HepG2 (cell line): ENCODE results near the gene HS6ST2. TPM values are rescaled to one million over a fixed set of nuclear protein-coding genes. Genes with fewer than 3 reads are reported as not detected.

Experiments used
- ATAC-seq: fragments of 200-7000 bp; cut with Tn5 transposase; 3 replicates; pipeline ENCODE4 v1.9.1; 2020; ENCODE audit warnings: mild to moderate bottlenecking, moderate library complexity
- BruUV-seq: library from RNA; stranded (reverse); fragments of 400-500 nt; replicated peaks from 2 replicates; lab custom pipeline; 2021; lab: Mats Ljungman, UMichigan
- CTCF ChIA-PET: fragments of 300-600 bp; formaldehyde crosslinking; extraction: SDS; loops from one replicate; lab custom pipeline; 2021; ENCODE audit warnings: low total read pairs, inconsistent platforms, low intra/inter-chr PET ratio; lab: Yijun Ruan, JAX
- POLR2A ChIA-PET: fragments of 350-600 bp; sonication (Branson Sonifier 250); formaldehyde crosslinking; loops from one replicate; lab custom pipeline; 2020; ENCODE audit warnings: antibody characterized with exemption, inconsistent platforms; lab: Yijun Ruan, JAX
- DNase-seq: peaks from one replicate; pipeline ENCODE4 v3.0.0-alpha.2; 2015; ENCODE audit warnings: low spot score
- FAIRE-seq: peaks from 3 replicates; lab custom pipeline; 2011; peaks lifted over from hg19 to GRCh38; lab: Jason Lieb, UNC
- H2AFZ ChIP-seq: one replicate; pipeline ENCODE4 v1.6.1; 2011; ENCODE audit warnings: low read length, inconsistent platforms
- H3K27ac ChIP-seq: fragments of 300-600 bp; 3 replicates; pipeline ENCODE4 v1.8.0; 2011; ENCODE audit warnings: mixed run types, mild to moderate bottlenecking, mixed read lengths, low read length, inconsistent platforms; ENCODE audit not compliant: insufficient read depth; ENCODE audit errors: extremely low read length
- H3K27me3 ChIP-seq, 2 experiments: fragments of 200-600 bp in 1 of 2; 2 replicates in 1 of 2; 3 replicates in 1 of 2; pipeline versions ENCODE4 v1.6.0 to v1.8.0; 2011; ENCODE audit warnings: low read length in 2 of 2, mild to moderate bottlenecking in 2 of 2, moderate library complexity in 2 of 2, inconsistent platforms in 1 of 2; ENCODE audit not compliant: insufficient read depth in 2 of 2, control insufficient read depth in 1 of 2
- H3K36me3 ChIP-seq, 2 experiments: fragments of 200-600 bp in 1 of 2; replicated peaks in 1 of 2; 2 replicates in 1 of 2; 3 replicates in 1 of 2; pipeline versions ENCODE4 v1.5.1 to v1.8.0; 2011; ENCODE audit warnings: low read length in 2 of 2, inconsistent platforms in 1 of 2; ENCODE audit not compliant: insufficient read depth in 2 of 2, control insufficient read depth in 1 of 2
- H3K4me1 ChIP-seq: 2 replicates; pipeline ENCODE4 v1.5.1; 2012; ENCODE audit warnings: low read length, inconsistent platforms; ENCODE audit not compliant: insufficient read depth
- H3K4me2 ChIP-seq: 2 replicates; pipeline ENCODE4 v1.6.0; 2011; ENCODE audit warnings: low read depth, low read length, inconsistent platforms
- H3K4me3 ChIP-seq, 3 experiments: fragments of 200-600 bp in 1 of 3; sonication (generic), shearing (Covaris generic) in 1 of 3; replicated peaks in 1 of 3; 2 replicates each; pipeline ENCODE4 v1.5.1; 2011 to 2016; ENCODE audit warnings: low read length in 3 of 3, inconsistent platforms in 2 of 3, low read depth in 2 of 3, mild to moderate bottlenecking in 2 of 3, control low read depth in 1 of 3, mixed read lengths in 1 of 3; ENCODE audit not compliant: insufficient read depth in 1 of 3
- H3K79me2 ChIP-seq: one replicate; pipeline ENCODE4 v1.6.1; 2011; ENCODE audit warnings: low read length, inconsistent platforms; ENCODE audit not compliant: insufficient read depth
- H3K9ac ChIP-seq: 2 replicates; pipeline ENCODE4 v1.6.0; 2011; ENCODE audit warnings: mild to moderate bottlenecking, low read depth, low read length, inconsistent platforms; ENCODE audit not compliant: insufficient read depth
- H3K9me3 ChIP-seq: 2 replicates; pipeline ENCODE4 v1.5.1; 2012; ENCODE audit warnings: mild to moderate bottlenecking, low read length
- H4K20me1 ChIP-seq: 2 replicates; pipeline ENCODE4 v1.6.0; 2011; ENCODE audit warnings: inconsistent platforms, mild to moderate bottlenecking, low read length, moderate library complexity; ENCODE audit not compliant: insufficient read depth
- FIP1L1 ChIP-seq: fragments of 200-400 bp; formaldehyde crosslinking; IDR thresholded peaks from 2 replicates; pipeline ENCODE4 v1.6.1; 2018; ENCODE audit warnings: low read depth, mild to moderate bottlenecking, low read length, moderate library complexity, borderline replicate concordance; ENCODE audit not compliant: insufficient read depth
- GPN1 ChIP-seq: sonication (generic); formaldehyde crosslinking; IDR thresholded peaks from 2 replicates; pipeline ENCODE4 v1.5.1; 2020; ENCODE audit warnings: missing genetic modification reagents, borderline replicate concordance
- JUN ChIP-seq: sonication (generic); formaldehyde crosslinking; IDR thresholded peaks from 2 replicates; pipeline ENCODE4 v1.4.0; 2020; ENCODE audit warnings: mild to moderate bottlenecking, missing genetic modification reagents
- RCOR2 ChIP-seq: IDR thresholded peaks from 2 replicates; pipeline ENCODE4 v1.6.1; 2016; ENCODE audit warnings: missing biosample characterization, missing genetic modification reagents
- WGBS: methylation state at CpG from one replicate; pipeline ENCODE4 v1.1.6; 2017; ENCODE audit warnings: low lambda C conversion rate; 5-methylcytosine and 5-hydroxymethylcytosine counted together
- in situ Hi-C: cut with HindIII; loops from 2 replicates; pipeline ENCODE4 v1.10.0; 2017; ENCODE audit warnings: low pct_unique_long_range_greater_than_20kb; ENCODE audit not compliant: extremely low pct_ligation_motif_present
- intact Hi-C: fragments of 100-400 bp; cut with micrococcal nuclease; formaldehyde crosslinking; loops from one replicate; pipeline ENCODE4 v1.10.0; 2022; ENCODE audit not compliant: unreplicated experiment
- polyA plus RNA-seq, 8 experiments: library from polyadenylated mRNA; depleted of rRNA in 3 of 8; stranded (reverse) in 7 of 8; unstranded in 1 of 8; fragments of >200 nt; fragmentation: Illumina TruSeq in 4 of 8; extraction: Trizol in 4 of 8; gene quantifications; 2 replicates each; pipeline versions ENCODE4 v1.2.1 to v1.2.3, GENCODE V29; 2011 to 2016; ENCODE audit warnings: low read depth in 4 of 8, missing spikeins in 1 of 8, mixed read lengths in 1 of 8; ENCODE audit not compliant: insufficient read depth in 1 of 8
- total RNA-seq, 5 experiments: library from RNA; depleted of rRNA; stranded (reverse); fragments of >200 nt; fragmentation: Illumina TruSeq; extraction: Trizol; gene quantifications; 2 replicates each; pipeline ENCODE4 v1.2.3, GENCODE V29; 2016; ENCODE audit warnings: low read depth in 1 of 5
- TF ChIP-seq, protein P1 (sequence below): sonication (generic); formaldehyde crosslinking; IDR thresholded peaks from 2 replicates; pipeline ENCODE4 v1.8.0; 2023; ENCODE audit warnings: mild to moderate bottlenecking, missing genetic modification reagents
- TF ChIP-seq, protein P2 (sequence below): sonication (generic); formaldehyde crosslinking; IDR thresholded peaks from 2 replicates; pipeline ENCODE4 v1.4.0; 2020; ENCODE audit warnings: missing genetic modification reagents

HS6ST2 gene
- total and polyA plus RNA-seq, 2 of the 13 experiments (the other 11 are each of a cell fraction or from before 2014, with no cell fraction given), result 0.05 TPM; not detected in 1

DNA sequence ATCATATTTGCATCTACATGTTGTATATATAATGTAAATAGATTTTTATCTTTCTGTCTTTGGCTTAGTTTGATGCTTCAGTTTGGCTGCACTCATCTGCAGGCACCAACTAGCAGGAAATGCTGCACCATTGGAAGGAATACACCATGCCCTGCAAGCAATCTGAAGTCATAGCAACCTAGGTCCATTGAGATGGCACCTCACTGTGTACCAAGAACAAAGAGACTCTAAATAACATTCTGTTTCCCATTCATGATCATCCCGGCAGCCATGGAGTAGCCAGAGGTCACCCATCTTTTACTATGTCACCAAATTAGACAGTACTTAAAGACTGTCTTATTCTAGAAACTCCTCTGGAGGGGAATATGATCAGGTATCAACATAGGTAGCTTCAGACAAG lies 40.8 kb upstream of the HS6ST2 start:
- Histone ChIP-seq H4K20me1 (no peaks in the 10 kb centered on the region), H3K4me2 (no peak overlapping the region), H3K27me3 (no peaks in the 10 kb centered on the region), H3K79me2 (no peaks in the 10 kb centered on the region), H3K9ac (no peak overlapping the region), H3K9me3 (no peaks in the 10 kb centered on the region), H3K36me3 (no peaks in the 10 kb centered on the region), H3K27ac (no peak overlapping the region), H3K4me3 (no peak overlapping the region), H2AFZ (no peak overlapping the region), H3K4me1 (no peaks in the 10 kb centered on the region)
- in situ Hi-C loops (no loop called here), intact Hi-C loops (no loop called here)
- ChIA-PET POLR2A (no interaction called here), CTCF (no interaction called here)
- WGBS, result no CpG with 5 or more reads among the region's 1 CpG
- FAIRE-seq, result no peak
- no TSS peak for BruUV-seq
- no peak for TF ChIP-seq JUN (CRISPR knock-in tag)
- TF ChIP-seq, protein P1, sequence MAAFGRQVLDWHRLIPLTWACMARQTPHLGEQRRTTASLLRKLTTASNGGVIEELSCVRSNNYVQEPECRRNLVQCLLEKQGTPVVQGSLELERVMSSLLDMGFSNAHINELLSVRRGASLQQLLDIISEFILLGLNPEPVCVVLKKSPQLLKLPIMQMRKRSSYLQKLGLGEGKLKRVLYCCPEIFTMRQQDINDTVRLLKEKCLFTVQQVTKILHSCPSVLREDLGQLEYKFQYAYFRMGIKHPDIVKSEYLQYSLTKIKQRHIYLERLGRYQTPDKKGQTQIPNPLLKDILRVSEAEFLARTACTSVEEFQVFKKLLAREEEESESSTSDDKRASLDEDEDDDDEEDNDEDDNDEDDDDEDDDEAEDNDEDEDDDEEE (CRISPR knock-in tag), result no peak
- TF ChIP-seq, protein P2, sequence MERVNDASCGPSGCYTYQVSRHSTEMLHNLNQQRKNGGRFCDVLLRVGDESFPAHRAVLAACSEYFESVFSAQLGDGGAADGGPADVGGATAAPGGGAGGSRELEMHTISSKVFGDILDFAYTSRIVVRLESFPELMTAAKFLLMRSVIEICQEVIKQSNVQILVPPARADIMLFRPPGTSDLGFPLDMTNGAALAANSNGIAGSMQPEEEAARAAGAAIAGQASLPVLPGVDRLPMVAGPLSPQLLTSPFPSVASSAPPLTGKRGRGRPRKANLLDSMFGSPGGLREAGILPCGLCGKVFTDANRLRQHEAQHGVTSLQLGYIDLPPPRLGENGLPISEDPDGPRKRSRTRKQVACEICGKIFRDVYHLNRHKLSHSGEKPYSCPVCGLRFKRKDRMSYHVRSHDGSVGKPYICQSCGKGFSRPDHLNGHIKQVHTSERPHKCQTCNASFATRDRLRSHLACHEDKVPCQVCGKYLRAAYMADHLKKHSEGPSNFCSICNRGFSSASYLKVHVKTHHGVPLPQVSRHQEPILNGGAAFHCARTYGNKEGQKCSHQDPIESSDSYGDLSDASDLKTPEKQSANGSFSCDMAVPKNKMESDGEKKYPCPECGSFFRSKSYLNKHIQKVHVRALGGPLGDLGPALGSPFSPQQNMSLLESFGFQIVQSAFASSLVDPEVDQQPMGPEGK, result no peak
- no peak for TF ChIP-seq FIP1L1
- TF ChIP-seq GPN1 (CRISPR knock-in tag), result no peak
- TF ChIP-seq RCOR2 (CRISPR knock-in tag), result no peak
- DNase-seq, result no peak
- no peak for ATAC-seq
